C4-2B (cell line): ENCODE data around the gene HRH2.

ENCODE experiments used
- CTCF ChIP-seq: fragments of 450-650 bp; conservative IDR thresholded peaks from 2 replicates; pipeline ENCODE4 v1.5.1; 2017; ENCODE audit warnings: mild to moderate bottlenecking
- ZFX ChIP-seq: fragments of 450-650 bp; IDR thresholded peaks from 2 replicates; pipeline ENCODE4 v1.6.1; 2017

DNA sequence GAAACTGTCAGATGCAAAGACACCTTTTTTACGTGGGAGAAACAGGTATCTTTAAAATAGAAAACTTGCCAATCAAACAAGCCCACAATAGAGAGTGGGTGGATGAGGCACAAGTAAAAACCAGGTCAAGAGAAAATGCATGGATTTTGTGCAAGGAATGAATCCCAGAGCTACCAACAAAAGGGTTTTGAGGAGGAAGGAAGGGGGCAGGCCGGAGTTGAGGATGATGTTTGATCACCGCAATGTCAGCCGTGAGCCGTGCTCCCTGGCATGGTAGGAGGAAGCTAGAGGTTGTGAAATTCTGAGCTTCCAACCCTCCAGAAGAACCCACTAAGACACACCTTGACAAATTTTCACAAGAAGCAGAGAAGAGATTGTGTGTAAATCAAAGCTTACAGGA, 53.2 kb downstream of the HRH2 start:
- TF ChIP-seq CTCF (no peak), ZFX (no peak)
